HG02970 (cell line): ENCODE results near the gene SLC22A31.
"Not testable (repeated sequence)": the region's sequence is repeated elsewhere in the genome, so short reads cannot be mapped to it uniquely, and the experiment has no call there.

Experiments used
- ATAC-seq: cut with Tn5 transposase; IDR thresholded peaks from one replicate; pipeline ENCODE4 v1.9.1; 2021; ENCODE audit warnings: mild to moderate bottlenecking, moderate library complexity, moderate number of reproducible peaks; ENCODE audit not compliant: unreplicated experiment, low FRiP score

Gene SLC22A31

DNA sequence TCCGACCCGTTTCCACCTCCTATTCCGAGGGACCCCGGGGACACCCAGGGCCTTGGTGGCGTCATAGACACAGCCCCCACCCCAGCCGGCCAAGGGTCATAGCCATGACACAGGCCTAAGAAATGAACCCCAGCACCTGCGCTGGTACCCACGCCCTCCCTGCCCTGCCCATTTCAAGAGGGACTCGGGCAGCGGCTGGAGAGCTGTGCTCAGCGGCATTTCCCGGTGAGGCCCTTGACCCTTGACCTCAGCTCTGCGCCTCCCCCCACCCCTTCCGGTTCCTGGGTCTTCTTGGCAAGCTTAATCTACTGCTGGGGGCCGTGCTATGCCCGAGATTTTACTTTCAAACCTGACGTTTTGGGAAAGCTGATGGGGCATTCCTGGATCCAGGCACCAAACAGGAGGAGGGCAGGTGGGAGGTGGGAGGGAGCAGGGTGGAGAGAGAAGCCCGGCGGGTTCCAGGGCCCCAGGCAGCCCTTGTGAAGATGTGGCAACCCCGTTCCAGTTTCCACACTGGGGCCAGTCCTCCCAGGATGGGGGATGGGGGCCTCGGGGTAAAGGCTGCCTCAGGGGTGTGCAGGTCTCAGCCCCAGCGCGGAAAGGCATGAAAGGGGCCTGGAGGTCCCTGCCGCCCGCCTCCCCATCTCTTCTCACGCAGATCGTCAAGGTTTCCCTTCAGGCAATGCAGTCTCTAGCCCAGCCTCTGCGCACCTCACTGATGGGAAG, at the start of gene SLC22A31:
SLC22A31 (minus strand) TSS at position 414 of the 726 bp plus-strand sequence; CDS start at position 378, 36 bp downstream.
- no peak for ATAC-seq

DNA sequence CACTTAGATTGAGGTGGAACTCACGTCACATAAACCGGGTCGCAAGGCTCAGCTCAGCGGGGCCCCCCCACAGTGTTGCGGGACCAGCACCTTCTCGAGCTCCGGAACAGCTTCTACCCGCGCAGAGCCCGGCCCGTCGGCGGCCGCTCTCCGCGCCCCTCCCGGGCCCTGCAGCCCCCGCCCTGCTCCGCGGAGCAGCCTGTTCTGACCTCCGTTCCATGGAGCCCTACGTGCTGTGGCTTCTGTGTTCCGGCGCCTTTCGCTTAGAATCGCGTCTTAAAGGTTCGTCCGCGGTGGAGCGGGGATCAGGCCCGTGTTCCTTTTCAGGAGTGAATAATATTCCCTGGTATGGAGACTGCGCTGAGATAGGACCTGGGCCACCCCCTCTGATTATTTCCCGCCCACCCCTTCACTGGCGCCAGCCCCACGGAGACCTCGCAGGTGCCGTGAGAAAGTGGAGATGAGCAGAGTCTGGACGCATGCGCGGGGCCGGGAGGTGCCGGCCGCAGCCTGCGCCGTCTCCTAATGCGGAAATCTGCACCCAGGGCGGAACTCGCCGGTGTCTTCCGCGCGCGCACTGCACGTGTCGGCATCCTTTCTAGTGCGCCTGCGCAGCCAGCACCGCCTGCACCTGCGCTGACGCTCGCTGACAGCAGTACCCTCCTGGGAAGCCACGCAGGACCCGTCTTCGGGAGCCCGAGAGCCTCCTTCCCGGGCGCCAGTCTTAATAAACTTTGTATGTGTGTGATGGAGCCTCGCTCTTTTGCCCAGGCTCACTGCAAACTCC, 48.1 kb upstream of the SLC22A31 start:
- ATAC-seq: no peak

DNA sequence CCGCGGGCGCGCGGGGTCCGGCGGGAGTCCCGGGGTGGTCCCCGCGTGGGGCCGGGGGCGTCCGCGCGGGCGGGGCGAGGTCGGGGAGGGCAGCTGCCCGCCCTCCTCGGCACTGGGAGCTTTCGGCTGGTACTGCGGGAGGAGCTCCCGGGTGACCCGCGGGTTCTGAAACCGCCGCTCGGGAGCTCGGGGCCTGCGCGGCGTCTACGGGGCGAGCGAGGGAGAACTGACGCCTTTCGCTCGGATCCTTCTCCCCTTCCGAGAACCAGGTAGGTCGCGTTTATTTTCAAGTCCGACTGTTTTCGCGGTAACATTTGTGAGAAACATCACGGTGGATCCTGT, 47.4 kb upstream of the SLC22A31 start:
- not testable (repeated sequence) for ATAC-seq

DNA sequence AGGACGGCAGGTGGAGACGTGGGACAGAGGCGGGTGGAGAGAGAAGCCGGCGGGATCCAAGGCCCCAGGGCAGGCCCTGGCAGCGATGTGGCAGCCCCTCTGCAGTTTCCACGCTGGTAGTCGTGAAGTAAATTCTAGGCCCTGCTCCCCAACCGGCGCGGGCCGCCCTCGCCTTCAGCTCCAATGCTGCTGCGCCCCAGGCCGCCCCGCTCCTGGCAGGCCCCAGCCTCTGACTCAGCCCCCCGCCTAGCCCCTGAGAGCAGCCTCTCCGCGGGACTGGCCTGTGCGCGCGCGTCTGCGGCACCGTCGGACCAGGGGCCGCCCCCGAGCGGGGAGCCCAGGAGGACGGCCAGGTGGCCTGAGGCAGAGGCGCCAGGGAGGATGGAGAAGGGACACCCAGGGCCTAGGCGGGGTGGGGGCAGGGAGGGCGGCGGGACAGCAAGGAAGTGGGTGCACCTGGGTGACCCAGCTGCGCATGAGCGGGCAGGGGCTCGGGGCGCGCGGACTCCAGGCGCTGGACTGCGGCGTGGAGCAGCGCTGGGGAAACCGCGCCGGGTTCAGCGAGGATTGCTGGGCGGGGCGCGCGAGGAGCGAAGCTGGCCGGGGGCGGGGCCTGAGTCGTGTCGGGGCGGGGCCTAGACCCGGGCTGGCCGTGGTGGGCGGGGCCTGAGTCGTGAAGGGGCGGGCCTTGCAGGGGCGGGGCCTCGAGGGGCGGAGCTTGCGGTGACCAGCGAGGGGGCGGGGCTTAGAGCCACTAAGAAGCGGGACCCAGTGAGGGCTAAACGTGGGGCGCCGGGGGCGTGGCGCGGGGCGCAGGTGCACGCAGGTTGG, 46.8 kb upstream of the SLC22A31 start:
- ATAC-seq: peak; percentile 69

DNA sequence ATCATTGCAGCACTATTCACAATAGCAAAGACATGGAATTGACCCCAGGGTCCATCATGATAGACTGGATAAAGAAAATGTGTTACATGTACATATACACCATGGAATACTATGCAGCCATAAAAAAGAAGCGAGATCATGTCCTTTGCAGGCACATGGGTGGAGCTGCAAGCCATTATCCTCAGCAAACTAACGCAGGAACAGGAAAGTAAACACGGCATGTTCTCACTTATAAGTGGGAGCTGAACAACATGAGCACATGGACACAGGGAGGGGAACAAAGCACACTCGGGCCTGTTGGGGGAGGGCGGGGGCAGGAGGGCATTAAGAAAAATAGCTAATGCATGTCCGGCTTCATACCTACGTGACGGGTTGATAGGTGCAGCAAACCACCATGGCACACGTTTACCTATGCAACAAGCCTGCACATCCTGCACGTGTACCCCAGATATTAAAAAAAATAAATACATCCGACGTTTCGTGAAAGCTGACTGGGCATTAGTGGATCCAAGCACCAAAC, 46.1 kb upstream of the SLC22A31 start:
- ATAC-seq: no peak

DNA sequence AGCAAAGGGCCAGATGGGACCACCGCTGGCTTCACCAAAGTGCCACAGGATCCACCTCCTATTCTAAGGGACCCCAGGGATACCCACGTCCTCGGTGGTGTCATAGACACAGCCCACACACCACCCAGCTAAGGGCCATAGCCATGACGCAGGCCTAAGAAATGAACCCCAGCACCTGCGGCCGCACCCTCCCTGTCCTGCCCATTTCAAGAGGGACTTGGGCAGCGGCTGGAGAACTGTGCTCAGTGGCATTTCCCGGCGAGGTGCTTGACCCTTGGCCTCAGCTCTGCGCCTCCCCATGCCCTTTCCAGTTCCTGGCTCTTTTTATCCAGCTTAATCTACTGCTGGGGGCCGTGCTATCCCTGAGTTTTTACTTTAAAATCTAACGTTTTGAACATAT, 44.4 kb upstream of the SLC22A31 start:
- ATAC-seq: no peak

DNA sequence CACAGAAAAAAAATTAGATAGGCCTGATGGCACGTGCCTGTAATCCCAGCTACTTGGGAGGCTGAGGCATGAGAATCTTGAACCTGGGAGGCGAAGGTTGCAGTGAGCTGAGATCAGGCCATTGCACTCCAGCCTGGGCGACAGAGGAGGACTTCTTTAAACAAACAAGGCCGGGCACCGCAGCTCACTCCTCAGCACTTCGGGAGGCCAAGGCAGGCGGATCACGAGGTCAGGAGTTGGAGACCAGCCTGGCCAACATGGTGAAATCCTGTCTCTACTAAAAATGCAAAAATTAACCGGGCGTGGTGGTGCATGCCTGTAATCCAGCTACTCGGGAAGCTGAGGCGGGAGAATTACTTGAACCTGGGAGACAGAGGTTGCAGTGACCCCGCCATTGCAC, 43.9 kb upstream of the SLC22A31 start:
- ATAC-seq: not testable (repeated sequence)

DNA sequence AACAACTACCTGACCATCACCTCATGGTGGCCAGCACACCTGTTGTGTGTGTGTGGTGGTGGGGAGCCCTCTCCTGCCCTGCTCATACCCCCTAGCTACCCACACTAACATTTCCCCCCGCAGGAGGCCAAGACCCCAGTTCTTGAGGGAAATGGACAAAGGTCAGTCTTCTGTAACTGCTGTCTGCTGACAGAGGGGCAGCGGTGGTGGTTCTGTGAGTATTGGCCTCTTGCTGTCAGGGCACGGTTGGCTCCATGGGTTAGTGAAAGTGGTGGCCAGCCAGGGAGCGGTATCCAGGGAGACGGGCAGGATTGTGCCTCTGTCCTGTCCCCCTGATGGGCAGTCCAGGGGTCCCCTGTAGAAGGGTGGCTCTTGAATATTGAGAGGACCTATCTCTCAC, 43.3 kb upstream of the SLC22A31 start:
- ATAC-seq: no peak

DNA sequence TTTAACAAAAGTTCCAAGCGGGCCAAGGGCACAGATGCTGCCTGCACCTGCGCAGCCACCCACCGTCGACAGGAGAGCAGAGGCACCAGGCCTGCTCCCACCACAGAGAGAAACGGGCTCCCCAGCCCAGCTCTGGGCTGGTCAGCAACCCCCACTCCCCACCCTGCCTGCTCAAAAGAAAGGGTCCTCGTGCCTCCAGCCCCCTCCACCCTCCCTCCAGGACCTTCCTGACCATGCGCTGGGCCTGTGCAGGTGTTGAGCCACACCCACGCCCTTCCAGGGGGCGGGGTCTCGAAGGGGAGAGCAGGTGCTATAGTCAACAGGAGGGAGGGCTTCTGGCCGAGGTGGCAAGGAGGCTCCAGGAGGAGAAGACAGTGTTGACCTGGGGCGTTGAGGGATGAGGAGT, 42.5 kb upstream of the SLC22A31 start:
- no peak for ATAC-seq

DNA sequence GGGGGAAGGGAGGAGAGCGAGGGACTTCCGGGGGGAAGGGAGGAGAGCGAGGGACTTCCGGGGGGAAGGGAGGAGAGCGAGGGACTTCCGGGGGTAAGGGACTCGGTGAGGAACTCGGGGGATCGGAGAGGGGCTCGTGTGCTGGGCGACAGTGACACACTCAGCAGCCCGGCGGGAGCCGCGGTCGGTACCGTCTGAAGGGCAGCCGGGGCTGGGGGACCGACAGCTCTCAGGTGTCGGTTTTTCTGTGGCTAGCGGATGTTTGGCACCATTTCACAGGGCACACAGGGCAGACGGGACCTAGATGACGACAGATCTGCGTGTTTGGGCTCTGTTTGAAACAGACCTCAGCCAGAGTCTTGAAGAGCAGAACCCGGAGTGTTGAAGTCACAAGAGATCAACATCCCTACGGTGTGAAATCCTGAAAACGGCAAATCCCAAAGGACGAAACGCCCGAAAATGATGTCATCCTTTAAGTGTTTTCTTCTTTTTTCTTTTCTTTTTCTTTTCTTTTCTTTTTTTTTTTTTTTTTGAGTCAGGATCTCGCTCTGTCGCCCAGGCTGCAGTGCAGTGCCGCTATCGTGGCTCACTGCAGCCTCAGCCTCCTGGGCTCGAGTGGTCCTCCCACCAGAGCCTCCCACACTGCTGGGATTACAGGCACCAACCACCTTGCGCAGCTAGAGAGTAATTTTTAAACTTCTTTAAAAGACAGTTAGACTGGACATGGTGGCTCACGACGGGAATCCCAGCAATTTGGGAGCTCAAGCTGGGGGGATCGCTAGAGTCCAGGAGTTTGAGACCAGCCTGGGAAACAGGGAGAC, 41.1 kb upstream of the SLC22A31 start:
- ATAC-seq: peak; percentile 53

DNA sequence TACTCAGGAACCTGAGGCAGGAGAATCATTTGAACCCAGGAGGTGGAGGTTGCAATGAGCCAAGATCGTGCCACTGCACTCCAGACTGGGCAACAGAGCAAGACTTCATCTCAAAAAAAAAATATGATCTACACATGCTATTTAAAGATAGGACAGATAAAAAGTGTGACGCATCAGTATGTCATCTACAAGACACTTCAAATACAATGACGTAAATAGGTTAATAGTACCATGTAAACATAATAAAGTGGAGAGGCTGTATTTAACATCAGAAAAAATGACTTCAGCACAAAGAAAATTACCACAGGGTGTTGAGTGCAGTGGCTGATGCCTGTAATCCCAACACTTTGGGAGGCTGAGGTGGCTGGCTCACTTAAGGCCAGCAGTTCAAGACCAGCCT, 37.4 kb upstream of the SLC22A31 start:
- ATAC-seq: no peak

DNA sequence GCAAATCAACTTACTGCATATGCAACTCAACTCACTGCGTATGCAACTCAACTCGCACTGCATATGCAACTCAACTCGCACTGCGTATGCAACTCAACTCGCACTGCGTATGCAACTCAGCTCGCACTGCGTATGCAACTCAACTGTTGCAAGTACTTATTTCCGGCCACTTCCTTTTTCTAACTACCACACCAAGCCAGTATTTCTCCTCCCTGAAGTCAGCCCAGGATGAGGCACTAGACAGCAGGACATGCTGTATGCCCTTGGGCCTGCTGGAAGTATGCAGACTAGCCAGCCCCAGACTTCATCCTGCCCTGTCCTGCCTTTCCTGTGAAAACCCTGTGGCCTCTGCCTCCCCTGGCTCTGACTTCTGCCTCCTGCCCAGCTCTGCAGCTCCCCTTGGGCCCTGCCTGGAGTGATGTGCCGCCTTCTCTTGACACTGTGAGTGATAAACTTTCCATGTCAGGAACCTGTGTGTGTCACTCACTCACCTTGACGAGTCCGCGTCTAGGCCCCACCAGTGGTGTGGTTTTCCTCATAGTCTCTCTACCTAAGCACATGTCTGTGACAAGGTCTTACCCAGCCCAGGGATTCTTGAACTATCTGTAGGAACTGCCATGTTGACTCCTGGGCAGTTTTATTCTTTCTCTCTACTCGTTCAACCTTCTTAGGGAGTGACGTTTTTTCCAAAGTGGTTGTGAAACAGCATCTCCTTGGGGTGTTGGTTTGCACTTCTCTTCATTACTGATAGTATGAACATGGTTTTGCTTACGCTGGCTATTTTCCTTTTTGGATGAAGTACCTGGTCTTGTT, 33.5 kb upstream of the SLC22A31 start:
- ATAC-seq: no peak

DNA sequence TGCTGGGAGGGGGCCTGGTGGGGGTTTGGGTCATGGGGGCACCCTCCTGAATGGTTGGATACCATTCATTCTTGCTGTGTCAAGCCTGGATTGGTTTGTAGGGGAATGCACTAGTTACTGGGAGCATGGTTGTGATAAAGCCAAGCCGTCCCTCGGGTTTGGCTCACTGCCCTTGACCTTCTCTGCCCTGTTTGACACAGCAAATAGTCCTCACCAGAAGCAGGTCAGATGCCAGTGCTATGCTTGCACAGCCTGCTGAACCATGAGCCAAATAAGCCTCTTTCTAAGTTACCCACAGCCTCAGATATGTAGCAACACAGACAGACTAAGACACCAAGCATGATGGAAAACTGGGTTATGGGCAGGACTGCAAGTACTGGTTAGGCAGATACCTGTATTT, 31.8 kb upstream of the SLC22A31 start:
- ATAC-seq: no peak

DNA sequence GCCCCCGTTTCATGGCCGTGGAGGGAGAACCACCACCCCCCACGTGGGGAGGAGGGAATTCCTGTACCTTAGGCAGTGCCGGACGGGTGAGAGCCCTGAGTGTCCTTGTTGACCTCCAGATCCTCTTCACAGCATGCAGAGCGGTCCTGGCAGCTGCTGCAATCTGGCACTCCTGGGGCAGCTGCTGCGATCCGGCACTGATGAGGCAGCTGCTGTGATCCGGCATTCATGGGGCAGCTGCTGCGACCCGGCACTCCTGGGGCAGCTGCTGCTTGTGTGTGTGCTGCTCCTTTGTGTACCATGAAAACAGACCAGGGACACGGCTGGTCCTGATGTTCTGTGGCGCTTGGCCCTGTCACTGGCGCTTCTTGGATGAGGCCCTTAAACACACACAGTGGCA, 29.9 kb upstream of the SLC22A31 start:
- ATAC-seq: no peak

DNA sequence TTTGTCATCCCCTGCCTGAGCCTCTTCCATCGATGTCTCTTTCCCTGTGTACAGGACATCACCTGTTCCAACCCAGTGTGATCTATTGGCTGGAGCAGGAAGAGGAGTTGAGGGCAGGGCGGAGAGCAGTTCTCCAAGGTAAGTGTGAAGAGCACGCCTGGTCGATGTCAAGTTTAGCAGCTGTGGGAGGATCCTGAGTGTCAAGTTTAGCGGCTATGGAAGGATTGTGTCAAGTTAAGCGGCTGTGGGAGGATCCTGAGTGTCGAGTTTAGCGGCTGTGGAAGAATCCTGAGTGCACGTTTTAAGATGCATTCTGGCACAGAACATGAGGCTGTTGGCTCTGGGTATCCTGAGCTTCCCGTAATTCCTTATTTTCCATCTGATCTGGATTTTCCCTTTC, 24.3 kb upstream of the SLC22A31 start:
- no peak for ATAC-seq

DNA sequence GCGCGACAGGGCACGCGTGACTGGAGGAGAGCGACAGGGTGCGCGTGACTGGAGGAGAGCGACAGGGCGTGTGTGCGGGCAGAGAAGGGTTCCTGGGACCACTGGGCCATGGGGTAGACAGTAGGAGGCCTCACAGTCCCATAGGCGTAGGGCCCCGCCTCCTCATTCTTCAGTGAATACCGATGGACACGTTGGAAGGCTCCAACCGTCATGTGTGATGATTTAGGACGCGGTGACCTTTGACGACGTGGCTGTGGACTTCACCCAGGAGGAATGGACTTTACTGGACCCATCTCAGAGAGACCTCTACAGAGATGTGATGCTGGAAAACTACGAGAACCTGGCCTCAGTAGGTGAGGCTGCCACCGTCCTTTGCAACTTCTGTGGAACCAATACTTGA, 22.6 kb upstream of the SLC22A31 start:
- ATAC-seq: no peak

DNA sequence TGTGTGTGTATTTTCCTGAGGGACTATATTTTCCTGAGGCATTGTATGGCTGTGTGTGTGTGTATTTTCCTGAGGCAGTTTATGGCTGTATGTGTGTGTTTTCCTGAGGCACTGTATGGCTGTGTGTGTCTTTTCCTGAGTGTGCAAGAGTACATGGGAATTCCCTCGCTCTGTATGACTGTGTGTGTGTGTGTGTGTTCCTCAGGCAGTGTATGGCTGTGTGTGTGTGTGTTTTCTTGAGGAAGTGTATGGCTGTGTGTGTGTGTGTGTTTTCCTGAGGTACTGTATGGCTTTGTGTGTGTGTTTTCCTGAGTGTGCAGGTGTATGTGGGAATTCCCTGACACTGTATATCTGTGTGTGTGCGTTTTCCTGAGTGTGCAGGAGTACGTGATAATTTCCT, 21.3 kb upstream of the SLC22A31 start:
- no peak for ATAC-seq

DNA sequence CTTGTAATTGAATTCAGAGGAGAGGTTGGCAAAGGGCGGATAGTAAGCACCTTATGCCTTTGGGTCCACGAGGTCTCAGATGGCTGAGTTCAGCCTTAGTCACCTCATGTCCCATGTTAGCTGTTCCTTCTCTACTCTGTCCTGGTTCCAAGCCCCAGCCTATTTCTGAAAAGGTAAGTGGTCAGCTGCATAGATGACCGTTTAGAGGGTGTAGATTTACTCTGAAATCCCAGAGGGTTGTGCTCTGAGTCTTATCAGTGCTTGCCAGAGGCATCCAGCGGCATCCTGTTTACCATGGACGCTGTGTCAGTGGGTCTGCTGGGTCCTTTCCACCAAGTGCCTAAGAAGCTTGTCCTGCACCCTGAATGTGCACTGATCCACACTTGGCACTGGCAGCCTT, 19.0 kb upstream of the SLC22A31 start:
- no peak for ATAC-seq
